Measurements from ENCODE around the gene GNG14.

The GNG14 gene

DNA sequence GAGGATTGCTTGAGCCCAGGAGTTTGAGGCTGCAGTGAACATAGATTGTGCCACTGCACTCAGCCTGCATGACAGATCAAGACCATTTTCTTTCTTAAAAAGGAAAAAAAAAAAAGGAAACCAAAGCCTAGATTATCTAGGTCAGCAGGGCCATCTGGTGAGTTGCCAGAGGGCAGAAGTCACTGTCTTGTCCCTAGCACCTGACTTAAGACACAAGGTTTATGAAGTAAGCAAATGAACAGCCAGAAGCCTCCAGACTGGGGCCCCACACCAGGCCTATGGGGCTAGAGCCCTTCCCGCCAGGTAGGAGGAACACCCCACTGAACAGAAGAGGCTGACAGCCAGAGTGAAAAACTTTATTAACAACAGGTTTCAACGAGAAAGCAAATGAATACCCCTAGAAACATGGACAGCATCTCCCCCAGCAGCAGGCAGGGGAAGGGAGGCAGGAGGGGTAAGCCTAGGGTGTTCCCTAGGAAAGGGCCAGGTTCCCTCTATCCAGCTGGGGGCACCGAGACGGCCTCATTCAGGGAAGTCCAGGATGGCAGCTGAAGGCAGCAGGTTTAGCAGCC lies 20.0 kb upstream of the GNG14 start:
- TF ChIP-seq, protein P1, sequence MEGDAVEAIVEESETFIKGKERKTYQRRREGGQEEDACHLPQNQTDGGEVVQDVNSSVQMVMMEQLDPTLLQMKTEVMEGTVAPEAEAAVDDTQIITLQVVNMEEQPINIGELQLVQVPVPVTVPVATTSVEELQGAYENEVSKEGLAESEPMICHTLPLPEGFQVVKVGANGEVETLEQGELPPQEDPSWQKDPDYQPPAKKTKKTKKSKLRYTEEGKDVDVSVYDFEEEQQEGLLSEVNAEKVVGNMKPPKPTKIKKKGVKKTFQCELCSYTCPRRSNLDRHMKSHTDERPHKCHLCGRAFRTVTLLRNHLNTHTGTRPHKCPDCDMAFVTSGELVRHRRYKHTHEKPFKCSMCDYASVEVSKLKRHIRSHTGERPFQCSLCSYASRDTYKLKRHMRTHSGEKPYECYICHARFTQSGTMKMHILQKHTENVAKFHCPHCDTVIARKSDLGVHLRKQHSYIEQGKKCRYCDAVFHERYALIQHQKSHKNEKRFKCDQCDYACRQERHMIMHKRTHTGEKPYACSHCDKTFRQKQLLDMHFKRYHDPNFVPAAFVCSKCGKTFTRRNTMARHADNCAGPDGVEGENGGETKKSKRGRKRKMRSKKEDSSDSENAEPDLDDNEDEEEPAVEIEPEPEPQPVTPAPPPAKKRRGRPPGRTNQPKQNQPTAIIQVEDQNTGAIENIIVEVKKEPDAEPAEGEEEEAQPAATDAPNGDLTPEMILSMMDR (IDR thresholded peaks at IDR 0.05; ENCODE audit: extremely low read depth, missing control alignments): no peak
- no peak for DNase-seq (ENCODE audit: low spot score)

DNA sequence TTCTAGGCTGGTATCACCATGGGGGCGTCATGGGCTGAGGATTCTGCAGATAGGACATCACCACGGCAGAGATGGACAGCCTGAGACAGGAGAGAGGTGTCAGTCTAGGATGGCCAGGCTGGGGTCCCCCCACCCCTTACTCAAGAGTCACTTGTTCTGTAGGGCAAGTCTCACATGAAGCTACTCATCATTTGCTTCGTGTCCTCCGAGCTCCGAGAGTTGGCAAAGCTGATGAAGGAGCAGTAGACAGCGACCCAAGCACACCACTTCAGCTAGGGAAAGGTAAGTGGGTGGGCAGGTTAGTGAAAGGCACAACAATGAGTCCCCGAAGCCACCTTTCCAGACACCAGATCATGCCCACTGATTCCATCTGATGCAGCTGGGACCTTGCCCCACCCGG lies 19.5 kb upstream of the GNG14 start:
- DNase-seq (ENCODE audit: low spot score): no peak
- TF ChIP-seq, protein P1 (IDR thresholded peaks at IDR 0.05; ENCODE audit: extremely low read depth, missing control alignments): no peak

DNA sequence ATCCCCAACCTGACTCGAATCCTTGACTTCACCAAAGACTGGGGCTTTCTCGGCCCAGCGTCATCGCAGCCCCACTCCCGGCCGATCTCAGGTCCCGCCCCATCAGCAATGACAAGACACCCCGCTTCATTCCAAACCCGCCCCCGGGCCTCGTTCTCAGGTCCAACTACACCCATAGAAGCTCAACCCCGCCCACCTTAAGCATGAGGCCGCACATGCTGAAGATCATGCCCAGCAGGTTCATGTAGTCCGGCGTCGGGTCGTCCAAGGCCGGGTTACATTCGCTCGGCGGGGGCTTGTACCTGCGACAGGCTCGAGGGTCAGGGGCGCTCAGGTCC lies 18.9 kb upstream of the GNG14 start:
- DNase-seq (ENCODE audit: low spot score): no peak
- TF ChIP-seq, protein P1 (IDR thresholded peaks at IDR 0.05; ENCODE audit: extremely low read depth, missing control alignments): no peak

DNA sequence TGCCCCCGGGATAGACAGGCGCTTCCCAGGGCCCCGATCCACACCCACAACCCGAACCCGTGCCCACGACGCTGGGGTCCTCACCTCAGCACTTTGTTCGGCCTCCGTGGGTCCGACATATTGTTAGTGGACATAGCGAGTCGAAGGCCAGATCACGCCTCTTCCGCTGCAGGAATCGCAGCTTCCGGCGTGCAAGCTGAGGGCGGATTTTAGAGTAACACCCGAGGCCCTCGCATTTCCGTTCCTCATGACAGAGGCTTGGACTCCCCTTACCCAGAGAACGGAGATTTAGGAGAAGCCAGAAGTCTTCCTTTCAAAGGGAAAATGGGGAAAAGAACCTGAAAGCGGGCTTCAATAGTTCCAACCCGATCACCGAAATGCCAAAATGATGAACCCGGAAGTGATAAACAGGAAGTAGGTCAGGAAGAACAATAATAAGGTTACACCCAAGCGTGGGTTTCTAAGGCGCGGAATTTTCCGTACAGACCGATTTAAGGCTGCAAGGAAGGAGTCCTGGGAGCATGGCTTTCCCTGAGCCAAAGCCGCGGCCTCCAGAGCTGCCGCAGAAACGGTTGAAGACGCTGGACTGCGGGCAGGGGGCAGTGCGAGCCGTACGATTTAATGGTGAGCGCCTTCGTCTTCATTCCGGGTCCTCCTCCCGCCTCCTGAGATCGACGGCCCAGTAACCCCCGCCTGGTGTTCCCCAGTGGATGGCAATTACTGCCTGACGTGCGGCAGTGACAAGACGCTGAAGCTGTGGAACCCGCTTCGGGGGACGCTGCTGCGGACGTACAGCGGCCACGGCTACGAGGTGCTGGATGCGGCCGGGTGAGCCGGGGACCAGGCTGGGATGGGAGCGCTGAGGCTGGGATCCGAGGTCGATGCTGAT lies 18.3 kb upstream of the GNG14 start:
- peak; percentile 84 for DNase-seq (ENCODE audit: low spot score)
- TF ChIP-seq, protein P1 (IDR thresholded peaks at IDR 0.05; ENCODE audit: extremely low read depth, missing control alignments): no peak

DNA sequence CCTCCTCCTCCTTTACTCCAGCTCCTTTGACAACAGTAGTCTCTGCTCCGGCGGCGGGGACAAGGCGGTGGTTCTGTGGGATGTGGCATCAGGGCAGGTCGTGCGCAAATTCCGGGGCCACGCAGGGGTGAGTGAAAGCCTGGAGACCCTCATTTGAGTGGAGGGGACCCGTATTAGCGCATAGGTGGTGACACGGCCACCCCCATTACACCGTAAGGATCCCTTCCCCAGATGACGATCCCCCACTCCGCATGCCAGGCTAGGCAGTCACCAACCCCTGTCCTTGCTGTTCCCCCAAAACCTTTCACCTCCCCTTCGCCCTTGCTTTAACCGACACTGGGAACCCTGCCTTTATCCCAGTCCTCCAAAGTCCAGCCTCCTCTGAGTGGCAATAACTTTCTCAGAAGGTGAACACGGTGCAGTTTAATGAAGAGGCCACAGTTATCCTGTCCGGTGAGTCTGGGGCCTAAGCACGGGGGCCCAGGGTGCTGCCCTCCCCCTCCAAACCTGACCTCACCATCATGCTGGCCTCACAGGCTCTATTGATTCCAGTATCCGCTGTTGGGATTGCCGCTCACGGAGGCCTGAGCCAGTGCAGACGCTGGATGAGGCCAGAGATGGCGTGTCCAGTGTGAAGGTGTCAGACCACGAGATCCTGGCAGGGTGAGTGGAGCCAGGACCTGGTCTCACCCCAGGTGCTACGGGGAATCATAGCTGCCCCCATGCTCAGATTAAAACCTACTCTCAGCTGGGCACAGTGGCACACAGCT lies 17.5 kb upstream of the GNG14 start:
- TF ChIP-seq, protein P1 (IDR thresholded peaks at IDR 0.05; ENCODE audit: extremely low read depth, missing control alignments): no peak
- DNase-seq (ENCODE audit: low spot score): no peak

DNA sequence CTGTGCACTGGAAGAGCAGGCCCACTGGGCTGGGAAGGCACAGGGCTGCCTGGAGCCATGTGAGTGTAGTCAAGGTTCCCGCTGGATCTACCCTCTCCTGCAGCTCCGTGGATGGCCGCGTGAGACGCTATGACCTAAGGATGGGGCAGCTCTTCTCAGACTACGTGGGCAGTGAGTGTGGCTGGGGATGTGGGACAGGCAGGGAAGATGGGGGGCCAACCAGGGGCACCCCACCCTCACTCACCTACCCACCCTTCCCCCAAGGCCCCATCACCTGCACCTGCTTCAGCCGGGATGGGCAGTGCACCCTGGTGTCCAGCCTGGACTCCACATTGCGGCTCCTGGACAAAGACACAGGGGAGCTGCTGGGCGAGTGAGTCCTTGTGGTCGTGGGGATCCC lies 15.1 kb upstream of the GNG14 start:
- TF ChIP-seq, protein P1 (IDR thresholded peaks at IDR 0.05; ENCODE audit: extremely low read depth, missing control alignments): no peak
- DNase-seq (ENCODE audit: low spot score): no peak

DNA sequence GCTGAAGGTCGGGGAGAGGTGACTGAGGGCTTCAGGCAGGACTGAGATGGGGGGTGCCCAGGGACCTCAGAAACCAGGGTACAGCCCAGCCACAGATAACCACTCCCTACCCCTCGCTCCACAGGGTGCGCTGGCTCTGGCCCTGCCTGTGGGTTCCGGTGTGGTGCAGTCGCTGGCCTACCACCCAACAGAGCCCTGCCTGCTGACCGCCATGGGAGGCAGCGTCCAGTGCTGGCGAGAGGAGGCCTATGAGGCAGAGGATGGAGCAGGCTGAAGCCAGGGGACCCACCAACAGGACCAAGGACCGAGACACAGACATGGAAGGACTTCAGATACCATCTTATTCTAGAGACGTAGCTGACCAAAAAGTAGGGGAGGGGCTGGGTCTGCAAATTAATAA lies 12.4 kb upstream of the GNG14 start:
- DNase-seq (ENCODE audit: low spot score): no peak
- TF ChIP-seq, protein P1 (IDR thresholded peaks at IDR 0.05; ENCODE audit: extremely low read depth, missing control alignments): no peak

All from GM20000 (cell line).